Measurements from ENCODE around the gene URB2.
"Not testable (repeated sequence)": the region's sequence is repeated elsewhere in the genome, so short reads cannot be mapped to it uniquely, and the experiment has no call there.

URB2 gene

DNA sequence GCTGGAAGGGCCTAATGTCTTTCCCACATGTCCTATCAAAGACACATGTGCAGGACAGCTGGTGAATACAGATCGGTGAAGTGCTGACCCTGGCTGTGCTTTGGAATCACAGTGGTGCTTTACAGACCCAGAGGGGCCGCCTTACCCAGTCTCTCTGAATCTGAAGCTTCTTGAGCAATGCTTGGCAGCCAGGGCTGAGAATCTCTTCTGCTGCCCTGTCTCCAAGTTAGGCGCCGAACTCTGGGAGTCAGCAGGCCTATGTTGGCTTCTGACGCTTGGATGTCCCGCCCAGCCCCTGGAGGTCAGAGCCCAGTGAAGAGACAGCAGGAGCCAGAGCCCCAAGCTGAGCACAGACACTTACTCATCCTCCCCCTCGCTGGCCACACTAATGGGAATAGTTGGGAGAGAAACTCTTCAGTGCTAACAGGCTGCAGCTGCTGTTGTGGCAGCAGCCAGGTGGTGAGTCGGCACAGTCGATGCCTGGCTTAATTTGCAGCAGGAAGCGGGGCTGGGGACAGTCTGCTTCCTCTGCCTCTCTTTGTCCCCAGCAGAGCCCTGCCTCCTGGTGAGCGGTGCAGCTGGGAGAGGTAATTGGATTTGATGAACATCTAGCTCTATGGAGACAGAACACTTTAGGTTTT, 68.1 kb downstream of the URB2 start:
- peak; percentile 88 for DNase-seq

DNA sequence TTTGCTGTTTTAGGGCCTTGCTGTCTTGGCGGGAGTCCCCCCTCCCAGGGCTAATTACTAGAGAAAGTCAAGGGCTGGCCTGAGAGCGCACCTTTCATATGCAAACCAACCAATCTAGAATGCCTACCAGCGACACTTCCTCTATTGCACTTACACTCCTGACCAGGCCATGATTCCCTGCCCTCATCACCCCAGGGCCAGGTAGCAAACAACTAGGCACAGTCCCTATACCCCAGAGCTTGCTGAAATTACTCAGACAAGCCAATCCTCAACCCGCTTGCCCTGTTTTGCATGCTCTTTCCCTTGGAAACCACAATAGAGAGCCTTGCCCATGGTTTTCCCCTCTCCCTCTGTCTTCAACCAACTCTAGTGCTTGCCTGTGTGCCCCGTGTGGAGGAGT, 70.3 kb downstream of the URB2 start:
- no peak for DNase-seq

DNA sequence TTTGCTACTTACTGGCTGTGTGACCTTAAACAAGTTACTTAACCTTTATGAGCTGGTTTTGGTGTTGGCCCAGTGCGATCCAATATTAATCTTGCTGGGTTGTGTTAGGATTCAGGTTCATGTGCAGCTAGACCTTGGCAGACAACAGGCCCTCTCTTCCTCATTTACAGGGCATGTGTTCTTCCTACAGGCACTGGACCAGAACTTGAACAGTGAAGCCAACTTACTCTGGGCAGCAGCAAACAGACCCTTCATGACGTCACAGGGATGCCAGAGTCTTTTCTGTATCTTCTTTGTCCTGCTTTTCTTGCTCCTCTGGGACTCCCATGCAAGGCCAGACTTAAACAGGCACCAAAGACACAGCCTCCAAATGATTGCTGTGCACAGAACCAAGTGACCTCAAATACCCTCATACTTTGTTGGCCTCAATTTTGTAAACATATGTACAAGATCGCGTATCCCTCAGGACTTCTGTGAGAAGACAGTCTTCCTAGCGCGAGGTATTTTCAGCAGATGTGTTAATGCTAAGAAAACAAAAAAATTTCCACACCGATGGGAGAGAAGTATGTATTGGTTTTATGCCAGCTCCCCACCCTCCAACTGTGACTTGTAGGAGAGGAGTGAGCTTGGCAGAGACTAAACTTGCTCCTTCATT, 73.7 kb downstream of the URB2 start:
- DNase-seq = no peak

DNA sequence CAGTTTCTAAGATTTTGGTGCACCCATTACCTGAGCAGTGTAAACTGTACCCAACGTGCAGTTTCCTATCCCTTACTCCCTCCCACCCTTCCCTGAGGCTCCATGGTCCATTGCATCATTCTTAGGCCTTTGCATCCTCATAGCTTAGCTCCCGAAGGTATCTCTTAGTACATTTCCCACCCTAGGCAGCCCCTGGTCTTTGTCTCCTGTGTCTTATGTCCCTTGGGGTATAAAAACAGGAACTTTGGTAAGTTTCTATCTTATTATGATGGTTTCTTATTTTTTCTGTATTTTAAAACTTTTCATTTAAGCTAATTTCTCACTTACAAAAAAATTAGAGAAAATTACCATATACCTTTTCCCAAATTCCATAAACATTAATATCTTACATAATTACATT, 78.1 kb downstream of the URB2 start:
- DNase-seq = no peak

DNA sequence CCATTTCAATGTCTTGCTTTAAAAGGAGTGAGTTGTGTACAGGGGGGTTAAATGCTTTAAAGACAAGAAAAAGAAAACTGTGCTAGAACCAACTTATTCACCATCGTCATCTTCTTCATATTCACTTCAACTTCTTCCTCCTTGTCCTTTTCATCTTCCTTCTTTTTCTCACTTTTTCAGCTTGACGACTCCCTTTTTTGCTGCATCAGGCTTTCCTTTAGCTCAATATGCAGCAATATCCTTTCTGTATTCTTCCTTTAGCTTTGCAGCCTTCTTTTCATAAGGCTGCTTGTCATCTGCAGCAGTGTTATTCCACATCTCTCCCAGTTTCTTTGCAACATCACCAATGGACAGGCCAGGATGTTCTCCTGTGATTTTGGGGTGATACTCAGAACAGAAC, 79.1 kb downstream of the URB2 start:
- DNase-seq = not testable (repeated sequence)

DNA sequence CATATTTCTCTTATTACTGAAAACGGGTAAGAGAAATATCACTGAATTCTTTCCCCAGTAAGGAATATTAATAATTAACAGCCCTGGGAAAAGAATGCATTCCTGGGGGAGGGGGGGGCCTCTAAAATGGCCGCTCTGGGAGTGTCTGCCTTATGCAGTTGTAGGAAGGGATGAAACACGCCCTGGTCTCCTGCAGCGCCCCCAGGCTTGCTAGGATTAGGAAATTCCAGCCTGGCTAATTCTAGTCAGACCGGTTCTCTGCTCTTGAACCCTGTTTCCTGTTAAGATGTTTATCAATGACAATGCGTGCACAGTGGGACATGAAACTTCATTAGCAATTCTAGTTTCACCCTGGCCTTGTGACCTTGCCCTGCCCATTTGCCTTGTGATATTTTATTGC, 81.1 kb downstream of the URB2 start:
- DNase-seq = not testable (repeated sequence)

DNA sequence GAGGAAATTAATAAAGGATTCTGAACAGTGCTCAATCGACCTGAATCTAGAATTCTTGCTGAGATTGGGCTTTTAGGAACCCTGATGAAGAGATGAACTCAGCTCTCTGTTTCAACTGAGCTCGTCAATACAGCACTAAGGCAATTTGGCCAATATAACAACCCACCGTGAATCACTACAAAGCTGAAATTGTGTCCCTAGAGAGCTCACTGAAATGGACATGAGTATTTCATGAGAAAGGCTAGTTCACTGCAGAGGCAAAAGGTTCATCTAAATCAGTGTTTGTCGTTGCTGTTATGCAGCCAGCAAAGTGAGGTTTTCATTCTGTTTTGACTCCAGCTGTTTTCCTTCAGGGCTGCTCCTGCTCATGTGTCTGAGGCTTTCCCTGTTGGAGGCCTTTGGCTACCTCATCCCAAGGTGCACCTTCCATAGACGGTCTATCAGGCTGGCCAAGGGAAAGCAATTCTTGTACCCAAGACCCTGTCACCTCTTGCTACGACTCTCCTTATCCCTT, 83.5 kb downstream of the URB2 start:
- no peak for DNase-seq
